Gastroesophageal sphincter (tissue), 4 donors: Measurements from ENCODE around the gene ATP9A. TPM values are rescaled to one million over a fixed set of nuclear protein-coding genes. Genes with fewer than 3 reads are reported as not detected.
"Not testable (repeated sequence)": the region's sequence is repeated elsewhere in the genome, so short reads cannot be mapped to it uniquely, and the experiment has no call there.

Experiments used
- ATAC-seq: fragments of 150-250 bp; one replicate; pipeline ENCODE4 v1.9.1; 2016; ENCODE audit warnings: mild to moderate bottlenecking, moderate library complexity
- H3K27ac ChIP-seq, 4 donors: fragments of 200-600 bp; sonication (generic) in 3 of 4; 1 replicate in 3 of 4; 2 replicates in 1 of 4; pipeline ENCODE4 v1.5.1; 2016 to 2019
- H3K27me3 ChIP-seq: fragments of 200-600 bp; sonication (generic); one replicate; pipeline ENCODE4 v1.5.1; 2019
- H3K36me3 ChIP-seq, 2 donors: fragments of 200-600 bp; sonication (generic); one replicate each; pipeline ENCODE4 v1.5.1; 2019; ENCODE audit warnings: control low read depth in 1 of 2
- H3K4me1 ChIP-seq, 3 donors: fragments of 200-600 bp; sonication (generic); 1 replicate in 2 of 3; 2 replicates in 1 of 3; pipeline ENCODE4 v1.5.1; 2016 to 2019; ENCODE audit warnings: control low read depth in 2 of 3
- H3K4me3 ChIP-seq, 2 donors: fragments of 200-600 bp; sonication (generic); one replicate each; pipeline ENCODE4 v1.5.1; 2019; ENCODE audit warnings: mild to moderate bottlenecking in 1 of 2, moderate library complexity in 1 of 2
- H3K9me3 ChIP-seq, 3 donors: fragments of 200-600 bp; sonication (generic); one replicate each; pipeline ENCODE4 v1.5.1; 2017 to 2019; ENCODE audit warnings: control low read depth in 2 of 3
- CTCF ChIP-seq, 4 experiments: fragments of 200-600 bp in 2 of 4; fragments of 450-650 bp in 2 of 4; sonication (generic) in 1 of 4; IDR thresholded peaks; one replicate each; pipeline ENCODE4 v1.5.1; 2017 to 2019; ENCODE audit warnings: antibody characterized with exemption in 4 of 4, mild to moderate bottlenecking in 2 of 4, moderate library complexity in 2 of 4
- EP300 ChIP-seq: sonication (generic); formaldehyde crosslinking; IDR thresholded peaks from one replicate; pipeline ENCODE4 v1.6.1; 2017; ENCODE audit warnings: antibody characterized with exemption, mild to moderate bottlenecking
- POLR2A ChIP-seq, 2 donors: fragments of 450-650 bp; IDR thresholded peaks; one replicate each; pipeline ENCODE4 v1.6.1; 2017; ENCODE audit warnings: antibody characterized with exemption in 2 of 2, mild to moderate bottlenecking in 2 of 2, moderate library complexity in 1 of 2
- POLR2AphosphoS5 ChIP-seq: sonication (generic); formaldehyde crosslinking; IDR thresholded peaks from one replicate; pipeline ENCODE4 v1.6.1; 2017; ENCODE audit warnings: antibody characterized with exemption
- WGBS, 2 donors: methylation state at CpG; one replicate each; pipeline ENCODE4 v1.1.5; 2018; ENCODE audit warnings: low coverage in 1 of 2; 5-methylcytosine and 5-hydroxymethylcytosine counted together
- total RNA-seq, 4 donors: library from RNA; depleted of rRNA; stranded (reverse); fragments of >200 nt; gene quantifications; one replicate each; pipeline ENCODE4 v1.1.0, GENCODE V29; 2016

ATP9A gene
- total RNA-seq, 4 donors from 2014 or later = 49.3 to 80.2 (median 57.7) TPM

GRCh38 chr20:51747182-51747911, 20.8 kb downstream of the ATP9A start:
- H3K4me1 ChIP-seq = peaks cover 0 to 50% (median 14%) of the 10 kb centered on the region in 3 donors
- WGBS, 2 donors = 87 to 94% methylated on average over 3 to 4 of the region's 7 CpGs
- TF ChIP-seq POLR2AphosphoS5 = no peak
- no peak for TF ChIP-seq CTCF (IDR thresholded peaks at IDR 0.05)
- no peak for TF ChIP-seq EP300
- no peak for TF ChIP-seq POLR2A (IDR thresholded peaks at IDR 0.05)

GRCh38 chr20:51745804-51746203, 22.4 kb downstream of the ATP9A start:
- no peak for ATAC-seq
- no peak overlapping the region for H3K27ac ChIP-seq
- no peak overlapping the region for H3K4me3 ChIP-seq
- H3K9me3 ChIP-seq = no peaks in the 10 kb centered on the region
- no peaks in the 10 kb centered on the region for H3K36me3 ChIP-seq
- TF ChIP-seq POLR2A (IDR thresholded peaks at IDR 0.05) = no peak
- TF ChIP-seq EP300 = no peak
- no peak for TF ChIP-seq CTCF (IDR thresholded peaks at IDR 0.05)
- no peak for TF ChIP-seq POLR2AphosphoS5
- 93 to 100% methylated on average over 3 of the region's 3 CpGs for WGBS, 2 donors
- H3K27me3 ChIP-seq = no peaks in the 10 kb centered on the region
- peaks cover 0 to 46% (median 15%) of the 10 kb centered on the region in 3 donors for H3K4me1 ChIP-seq

More at GRCh38 chr20:51747182-51747911, 20.8 kb downstream of the ATP9A start:
- no peak for ATAC-seq
- Histone ChIP-seq H3K9me3 (no peaks in the 10 kb centered on the region), H3K27me3 (no peaks in the 10 kb centered on the region), H3K36me3 (no peaks in the 10 kb centered on the region), H3K27ac (no peak overlapping the region), H3K4me3 (no peak overlapping the region)

GRCh38 chr20:51740838-51741237, 27.4 kb downstream of the ATP9A start:
- no peak for TF ChIP-seq POLR2A (IDR thresholded peaks at IDR 0.05)
- no peak for TF ChIP-seq CTCF (IDR thresholded peaks at IDR 0.05)
- no peak for TF ChIP-seq POLR2AphosphoS5
- H3K36me3 ChIP-seq = no peaks in the 10 kb centered on the region
- H3K4me1 ChIP-seq = peaks cover 0 to 36% (median 8%) of the 10 kb centered on the region in 3 donors
- no peak overlapping the region for H3K4me3 ChIP-seq
- WGBS, 2 donors = 88 to 93% methylated on average over 3 of the region's 3 CpGs
- no peaks in the 10 kb centered on the region for H3K9me3 ChIP-seq
- H3K27me3 ChIP-seq = no peaks in the 10 kb centered on the region
- no peak for ATAC-seq
- no peak overlapping the region for H3K27ac ChIP-seq

GRCh38 chr20:51740308-51740707, 27.9 kb downstream of the ATP9A start:
- not testable (repeated sequence) for ATAC-seq, H3K27me3 ChIP-seq, H3K9me3 ChIP-seq, H3K27ac ChIP-seq, H3K36me3 ChIP-seq, H3K4me3 ChIP-seq
- 94% methylated on average over 2 of the region's 7 CpGs; no CpG with 5 or more reads in 1 of the 2 donors for WGBS, 2 donors
- peaks cover 0 to 41% (median 11%) of the 10 kb centered on the region in 3 donors for H3K4me1 ChIP-seq

GRCh38 chr20:51739722-51740249, 28.4 kb downstream of the ATP9A start:
- no peak for TF ChIP-seq EP300
- TF ChIP-seq POLR2AphosphoS5 = no peak
- no peak for TF ChIP-seq POLR2A (IDR thresholded peaks at IDR 0.05)
- no peak for TF ChIP-seq CTCF (IDR thresholded peaks at IDR 0.05)
- H3K27ac ChIP-seq = no peak overlapping the region
- no peak for ATAC-seq
- H3K4me3 ChIP-seq = no peak overlapping the region
- peaks cover 0 to 45% (median 11%) of the 10 kb centered on the region in 3 donors for H3K4me1 ChIP-seq
- no peaks in the 10 kb centered on the region for H3K27me3 ChIP-seq
- no peaks in the 10 kb centered on the region for H3K9me3 ChIP-seq
- no peaks in the 10 kb centered on the region for H3K36me3 ChIP-seq
- WGBS, 2 donors = 89 to 100% methylated on average over 1 to 4 of the region's 4 CpGs
